ENCODE results near the gene KCTD13. TPM values are rescaled to one million over a fixed set of nuclear protein-coding genes. Genes with fewer than 3 reads are reported as not detected.
"Not testable (repeated sequence)": the region's sequence is repeated elsewhere in the genome, so short reads cannot be mapped to it uniquely, and the experiment has no call there.

The KCTD13 gene
- total RNA-seq, 3 donors from 2014 or later (not counting 1 experiment from before 2014, with no cell fraction given): 36.1 to 54.0 (median 51.7) TPM

GRCh38 chr16:29876217-29876593 is 49.8 kb downstream of the KCTD13 start:
- Mint-ChIP-seq H3K36me3 (no peaks in the 10 kb centered on the region), H3K9me3 (no peaks in the 10 kb centered on the region), H3K4me3 (peak overlapping the region; percentile 69), H3K27ac (no peak overlapping the region), H3K4me1 (peaks cover 7 to 24% of the 10 kb centered on the region in 2 donors), H3K27me3 (ENCODE audit: low read depth in 2 of 2) (peaks cover 18% of the 10 kb centered on the region in 2 donors)
- Histone ChIP-seq H3K27me3 (ENCODE audit: control insufficient read depth, insufficient read depth, low read length) (peaks cover 20% of the 10 kb centered on the region), H3K4me1 (ENCODE audit: control insufficient read depth, insufficient read depth, low read length) (peaks cover 18% of the 10 kb centered on the region), H3K36me3 (ENCODE audit: control insufficient read depth, insufficient read depth, low read length) (no peaks in the 10 kb centered on the region), H3K27ac (ENCODE audit: low read length) (no peak overlapping the region), H3K9me3 (ENCODE audit: control insufficient read depth, insufficient read depth, low read length) (no peaks in the 10 kb centered on the region), H3K4me3 (ENCODE audit: low read length) (no peak overlapping the region)
- 25% methylated on average over 18 of the region's 18 CpGs for WGBS (ENCODE audit: insufficient coverage)
- intact Hi-C loops (cut with micrococcal nuclease): no loop called here
- no peak for TF ChIP-seq CTCF (IDR thresholded peaks at IDR 0.05)
- DNase-seq (no peak), ATAC-seq (no peak)

- Mint-ChIP-seq H3K27me3 (ENCODE audit: low read depth in 2 of 2) (peaks cover 18% of the 10 kb centered on the region in 2 donors), H3K27ac (no peak overlapping the region), H3K4me1 (peaks cover 7 to 24% of the 10 kb centered on the region in 2 donors), H3K36me3 (no peaks in the 10 kb centered on the region), H3K9me3 (no peaks in the 10 kb centered on the region), H3K4me3 (no peak overlapping the region)
- no peak overlapping the region for H3K27ac ChIP-seq (ENCODE audit: low read length)
- peaks cover 20% of the 10 kb centered on the region for H3K27me3 ChIP-seq (ENCODE audit: control insufficient read depth, insufficient read depth, low read length)
- peaks cover 18% of the 10 kb centered on the region for H3K4me1 ChIP-seq (ENCODE audit: control insufficient read depth, insufficient read depth, low read length)
- no peak for TF ChIP-seq CTCF (IDR thresholded peaks at IDR 0.05)
- H3K9me3 ChIP-seq (ENCODE audit: control insufficient read depth, insufficient read depth, low read length): no peaks in the 10 kb centered on the region
- H3K36me3 ChIP-seq (ENCODE audit: control insufficient read depth, insufficient read depth, low read length): no peaks in the 10 kb centered on the region
- intact Hi-C loops (cut with micrococcal nuclease): no loop called here
- ATAC-seq: no peak
- no peak for DNase-seq
- WGBS (ENCODE audit: insufficient coverage): 99% methylated on average over 6 of the region's 6 CpGs
- H3K4me3 ChIP-seq (ENCODE audit: low read length): no peak overlapping the region
Observed at GRCh38 chr16:29875206-29875605, 50.8 kb downstream of the KCTD13 start.

- Mint-ChIP-seq H3K9me3 (no peaks in the 10 kb centered on the region), H3K27ac (no peak overlapping the region), H3K4me3 (no peak overlapping the region), H3K36me3 (no peaks in the 10 kb centered on the region), H3K27me3 (ENCODE audit: low read depth in 2 of 2) (peaks cover 18% of the 10 kb centered on the region in 2 donors), H3K4me1 (peaks cover 7 to 24% of the 10 kb centered on the region in 2 donors)
- Histone ChIP-seq H3K9me3 (ENCODE audit: control insufficient read depth, insufficient read depth, low read length) (no peaks in the 10 kb centered on the region), H3K27ac (ENCODE audit: low read length) (no peak overlapping the region), H3K4me1 (ENCODE audit: control insufficient read depth, insufficient read depth, low read length) (peaks cover 18% of the 10 kb centered on the region), H3K36me3 (ENCODE audit: control insufficient read depth, insufficient read depth, low read length) (no peaks in the 10 kb centered on the region), H3K27me3 (ENCODE audit: control insufficient read depth, insufficient read depth, low read length) (peaks cover 20% of the 10 kb centered on the region), H3K4me3 (ENCODE audit: low read length) (no peak overlapping the region)
- intact Hi-C loops (cut with micrococcal nuclease): no loop called here
- DNase-seq: no peak
- TF ChIP-seq CTCF (IDR thresholded peaks at IDR 0.05): no peak
- ATAC-seq: peak in 1 of 3 donors; percentile 15
- WGBS (ENCODE audit: insufficient coverage): 95% methylated on average over 26 of the region's 26 CpGs
Observed at GRCh38 chr16:29873319-29873718, 52.7 kb downstream of the KCTD13 start.

- Histone ChIP-seq H3K9me3 (ENCODE audit: control insufficient read depth, insufficient read depth, low read length) (no peaks in the 10 kb centered on the region), H3K36me3 (ENCODE audit: control insufficient read depth, insufficient read depth, low read length) (no peaks in the 10 kb centered on the region), H3K4me3 (ENCODE audit: low read length) (no peak overlapping the region), H3K27me3 (ENCODE audit: control insufficient read depth, insufficient read depth, low read length) (peaks cover 8% of the 10 kb centered on the region), H3K4me1 (ENCODE audit: control insufficient read depth, insufficient read depth, low read length) (peaks cover 10% of the 10 kb centered on the region), H3K27ac (ENCODE audit: low read length) (no peak overlapping the region)
- H3K9me3 Mint-ChIP-seq: no peaks in the 10 kb centered on the region
- no peak overlapping the region for H3K4me3 Mint-ChIP-seq
- TF ChIP-seq CTCF (IDR thresholded peaks at IDR 0.05): no peak
- DNase-seq: no peak
- ATAC-seq: no peak
- intact Hi-C loops (cut with micrococcal nuclease): no loop called here
- 95% methylated on average over 16 of the region's 16 CpGs for WGBS (ENCODE audit: insufficient coverage)
- H3K36me3 Mint-ChIP-seq: no peaks in the 10 kb centered on the region
- peaks cover 0 to 11% of the 10 kb centered on the region in 2 donors for H3K4me1 Mint-ChIP-seq
- H3K27me3 Mint-ChIP-seq (ENCODE audit: low read depth in 2 of 2): peaks cover 7 to 11% of the 10 kb centered on the region in 2 donors
- H3K27ac Mint-ChIP-seq: no peak overlapping the region
Observed at GRCh38 chr16:29871822-29872546, 54.0 kb downstream of the KCTD13 start.

GRCh38 chr16:29869067-29869466 is 57.0 kb downstream of the KCTD13 start:
- H3K4me3 ChIP-seq (ENCODE audit: low read length); H3K4me1 Mint-ChIP-seq; ATAC-seq; H3K36me3 ChIP-seq (ENCODE audit: control insufficient read depth, insufficient read depth, low read length); H3K27me3 Mint-ChIP-seq (ENCODE audit: low read depth in 2 of 2); H3K4me3 Mint-ChIP-seq; H3K36me3 Mint-ChIP-seq; DNase-seq; intact Hi-C loops (cut with micrococcal nuclease); H3K9me3 Mint-ChIP-seq; H3K27me3 ChIP-seq (ENCODE audit: control insufficient read depth, insufficient read depth, low read length); H3K9me3 ChIP-seq (ENCODE audit: control insufficient read depth, insufficient read depth, low read length); H3K27ac ChIP-seq (ENCODE audit: low read length); H3K4me1 ChIP-seq (ENCODE audit: control insufficient read depth, insufficient read depth, low read length); H3K27ac Mint-ChIP-seq: not testable (repeated sequence)
- 87% methylated on average over 8 of the region's 8 CpGs for WGBS (ENCODE audit: insufficient coverage)
